HG02981 (cell line): Measurements from ENCODE around the gene GSTK1.
A peak's percentile ranks its signal among the peaks of the same experiment; 100 is the strongest.
"Not testable (repeated sequence)": the region's sequence is repeated elsewhere in the genome, so short reads cannot be mapped to it uniquely, and the experiment has no call there.

ENCODE experiments used
- ATAC-seq: cut with Tn5 transposase; IDR thresholded peaks from one replicate; pipeline ENCODE4 v1.9.1; 2021; ENCODE audit warnings: mild to moderate bottlenecking, moderate library complexity; ENCODE audit not compliant: unreplicated experiment

GSTK1 gene

DNA sequence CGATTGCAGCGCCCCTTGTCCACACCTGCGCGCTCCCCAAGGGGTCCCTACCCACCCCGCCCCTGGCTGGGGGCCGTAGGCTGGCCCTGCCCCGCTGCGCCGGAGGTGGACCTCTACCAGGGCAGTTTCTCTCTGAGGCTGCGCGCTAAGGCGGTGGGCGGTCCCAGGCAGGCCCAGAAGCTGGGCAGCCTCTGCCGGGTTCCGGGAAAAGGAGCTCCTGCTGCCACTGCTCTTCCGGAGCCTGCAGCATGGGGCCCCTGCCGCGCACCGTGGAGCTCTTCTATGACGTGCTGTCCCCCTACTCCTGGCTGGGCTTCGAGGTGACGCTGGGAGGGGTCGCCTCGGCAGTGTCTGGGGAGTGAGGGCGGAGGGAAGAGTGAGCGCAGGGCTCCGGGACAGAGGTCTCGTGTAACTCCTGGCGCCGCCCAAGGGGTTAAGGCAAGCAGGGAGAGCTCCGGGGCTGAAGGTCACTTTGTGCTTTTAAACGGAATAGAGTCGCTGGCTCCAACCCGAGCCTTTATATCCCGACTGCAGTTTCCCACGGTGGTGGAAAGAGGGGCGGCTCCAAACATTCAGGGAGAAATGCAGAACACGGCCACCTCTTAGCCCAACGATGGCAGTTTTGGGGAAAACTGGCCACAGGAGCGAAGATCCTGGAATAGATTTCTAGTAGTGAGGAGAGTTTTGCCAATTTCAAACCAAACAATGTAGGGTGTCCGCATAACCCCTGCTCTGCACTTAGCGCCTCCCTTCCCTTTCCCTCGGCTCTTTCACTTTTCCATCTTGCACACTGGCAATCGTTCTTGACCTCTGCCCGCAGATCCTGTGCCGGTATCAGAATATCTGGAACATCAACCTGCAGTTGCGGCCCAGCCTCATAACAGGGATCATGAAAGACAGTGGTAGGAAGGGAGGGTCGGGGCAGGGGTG lies at the start of gene GSTK1:
Gene GSTK1, plus strand, starts transcription at position 176 of the 930 bp plus-strand sequence. Its CDS starts 73 bp downstream, at position 249.
- ATAC-seq = peak; percentile 91

- not testable (repeated sequence) for ATAC-seq
Observed at GRCh38 chr7:143213478-143213877, 49.8 kb upstream of the GSTK1 start.

DNA sequence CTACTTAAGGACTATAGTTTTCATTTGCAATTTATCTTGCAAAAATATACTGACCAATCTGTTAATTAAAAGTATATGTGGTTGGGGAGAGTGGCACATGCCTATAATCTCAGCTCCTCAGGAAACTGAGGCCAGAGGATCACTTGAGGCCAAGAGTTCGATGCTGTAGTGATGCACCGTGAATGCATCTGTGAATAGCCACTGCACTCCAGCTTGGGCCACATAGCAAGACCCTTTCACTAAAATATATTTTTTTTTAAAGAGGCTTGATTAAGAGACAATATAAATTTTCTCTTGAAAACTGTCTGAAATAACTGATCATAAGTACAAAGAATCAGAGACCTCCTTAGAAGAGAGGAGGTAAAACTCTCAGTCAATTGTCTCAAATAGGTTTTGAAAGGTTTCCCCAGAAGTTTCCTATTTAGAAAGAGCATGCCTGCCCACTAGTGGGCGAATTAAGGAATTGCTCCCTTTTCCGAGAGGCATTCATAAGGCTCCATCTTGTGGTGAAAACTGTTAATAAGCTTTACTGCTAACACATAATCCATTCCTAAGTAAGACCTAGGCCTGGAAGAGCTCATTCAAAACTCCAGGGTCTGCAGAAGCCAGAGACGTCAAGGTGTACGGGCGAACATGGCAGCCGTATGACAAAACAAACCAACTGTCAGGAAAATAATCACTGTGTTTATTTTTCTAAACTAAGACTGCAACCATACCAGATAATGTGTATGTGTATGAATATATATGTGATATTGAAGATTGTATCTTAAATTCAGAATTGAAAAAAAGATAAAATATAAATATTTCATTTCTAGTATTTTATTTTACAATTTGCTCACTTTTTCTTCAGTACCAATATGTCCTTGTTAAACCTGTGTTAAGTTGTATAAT lies 48.2 kb upstream of the GSTK1 start:
- ATAC-seq = peak; percentile 91

- no peak for ATAC-seq
Observed at GRCh38 chr7:143216151-143216550, 47.1 kb upstream of the GSTK1 start.

DNA sequence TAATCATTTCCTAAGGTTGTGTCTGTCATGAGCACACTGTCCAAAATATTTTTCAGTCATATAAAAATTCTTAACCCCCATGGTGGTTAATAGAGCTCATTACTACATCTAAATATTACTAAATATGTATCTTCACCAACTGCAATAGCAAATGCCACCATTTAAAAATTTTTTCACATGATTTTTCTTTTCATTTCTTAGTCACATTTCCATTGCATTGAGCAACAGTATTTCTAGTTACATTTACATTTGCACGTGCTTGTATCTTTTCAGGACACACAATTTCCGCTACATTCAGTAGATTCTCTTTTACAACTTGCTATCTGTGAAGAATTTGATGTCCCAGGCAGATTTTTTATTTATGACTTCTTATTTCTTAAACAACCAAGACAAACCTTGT lies 46.6 kb upstream of the GSTK1 start:
- ATAC-seq = no peak

DNA sequence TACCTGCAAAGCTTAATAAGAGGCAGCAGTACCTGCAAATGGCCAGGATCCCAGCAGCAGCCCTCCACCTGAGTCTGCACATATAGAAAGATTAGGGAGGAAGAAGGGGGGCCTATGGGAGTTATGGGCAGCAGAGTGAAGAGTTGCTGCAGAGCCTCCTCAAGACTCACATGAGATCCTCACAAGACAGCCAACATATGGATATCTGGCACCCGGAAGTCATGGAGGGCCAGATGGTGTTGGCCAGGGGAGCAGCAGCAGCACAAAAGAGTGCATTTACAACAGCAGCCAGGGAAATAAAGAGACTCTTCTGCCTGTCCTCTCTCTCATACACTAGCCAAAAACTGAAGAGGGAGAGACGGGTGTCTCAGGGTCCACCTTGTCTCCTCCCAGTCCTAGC lies 45.4 kb upstream of the GSTK1 start:
- ATAC-seq = no peak

GRCh38 chr7:143221286-143221685 lies 42.0 kb upstream of the GSTK1 start:
- ATAC-seq = no peak

GRCh38 chr7:143221737-143222136 lies 41.5 kb upstream of the GSTK1 start, which contains the start of gene TAS2R40:
TSS of gene TAS2R40 (plus strand) at chr7:143222037. CDS start at chr7:143222079, 42 bp downstream.
- no peak for ATAC-seq

DNA sequence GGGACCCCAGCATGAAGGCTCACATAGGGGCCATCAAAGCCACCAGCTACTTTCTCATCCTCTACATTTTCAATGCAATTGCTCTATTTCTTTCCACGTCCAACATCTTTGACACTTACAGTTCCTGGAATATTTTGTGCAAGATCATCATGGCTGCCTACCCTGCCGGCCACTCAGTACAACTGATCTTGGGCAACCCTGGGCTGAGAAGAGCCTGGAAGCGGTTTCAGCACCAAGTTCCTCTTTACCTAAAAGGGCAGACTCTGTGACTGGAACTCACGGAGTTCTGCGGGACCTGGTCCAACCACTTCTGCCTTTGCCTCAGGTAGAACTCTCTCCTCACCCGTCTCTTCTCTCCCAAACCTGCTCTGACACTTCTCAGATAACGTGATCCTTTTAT lies 40.5 kb upstream of the GSTK1 start:
- ATAC-seq = no peak

- ATAC-seq = no peak
Observed at GRCh38 chr7:143223784-143224183, 39.5 kb upstream of the GSTK1 start.

- ATAC-seq = no peak
Observed at GRCh38 chr7:143225047-143225446, 38.2 kb upstream of the GSTK1 start.

GRCh38 chr7:143227806-143228205 lies 35.4 kb upstream of the GSTK1 start:
- no peak for ATAC-seq

DNA sequence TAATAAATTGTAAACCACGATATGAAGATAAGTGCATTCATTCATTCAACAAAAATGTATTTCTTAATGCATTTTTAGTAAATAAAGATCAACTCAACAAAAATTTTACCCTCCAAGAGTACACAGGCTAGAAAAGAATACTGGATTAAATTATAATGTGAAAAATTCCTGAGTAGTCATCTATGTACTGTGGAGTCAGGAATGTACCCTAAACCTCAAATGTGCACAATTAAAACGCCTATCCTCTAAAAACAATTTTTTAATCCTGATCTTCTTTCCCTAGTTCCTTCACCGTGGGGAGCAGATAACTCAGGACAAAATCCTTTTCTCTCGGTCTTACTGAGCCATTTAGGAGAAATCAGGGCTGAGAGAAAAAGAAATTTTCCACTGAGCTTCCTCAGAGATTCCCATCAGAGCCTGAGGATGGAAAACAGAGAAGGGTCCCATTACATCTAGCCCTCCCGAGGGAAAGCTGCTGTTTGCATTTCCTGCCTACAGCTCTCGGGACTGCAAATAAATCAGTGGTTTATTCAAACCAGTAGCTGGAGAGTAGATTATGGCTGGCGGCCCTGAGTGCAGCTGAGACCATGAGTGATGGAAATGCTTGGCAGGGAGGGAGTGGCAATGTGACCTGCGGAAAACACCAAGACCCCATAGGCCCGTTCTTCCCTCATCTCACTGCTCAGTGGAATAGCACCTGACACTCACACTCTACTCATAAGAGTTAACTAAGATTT lies 34.0 kb upstream of the GSTK1 start:
- no peak for ATAC-seq

DNA sequence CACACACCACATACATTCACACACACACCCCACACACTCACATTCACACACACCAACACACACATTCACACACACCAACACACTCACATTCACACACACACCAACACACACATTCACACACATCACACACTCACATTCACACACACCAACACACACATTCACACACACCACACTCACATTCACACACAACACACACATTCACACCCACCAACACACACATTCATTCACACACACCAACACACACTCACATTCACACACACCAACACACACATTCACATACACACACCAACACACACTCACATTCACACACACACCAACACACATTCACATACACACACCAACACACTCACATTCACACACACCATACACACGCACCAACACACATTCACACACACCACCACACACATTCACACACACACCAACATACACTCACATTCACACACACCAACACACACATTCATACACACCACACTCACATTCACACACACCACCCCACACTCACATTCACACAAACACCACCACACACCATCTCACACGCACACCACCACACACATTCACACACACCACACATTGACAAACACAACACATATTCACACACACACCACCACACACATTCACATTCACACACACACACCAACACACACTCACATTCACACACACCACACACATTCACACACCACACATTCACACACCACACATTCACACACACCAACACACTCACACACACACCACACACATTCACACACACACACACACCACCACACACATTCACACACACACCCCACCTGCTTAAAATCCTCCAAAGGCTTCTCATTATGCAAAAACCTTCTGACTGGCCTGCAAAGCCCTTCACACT lies 32.4 kb upstream of the GSTK1 start:
- no peak for ATAC-seq

- ATAC-seq = no peak
Observed at GRCh38 chr7:143233816-143234532, 29.3 kb upstream of the GSTK1 start.

DNA sequence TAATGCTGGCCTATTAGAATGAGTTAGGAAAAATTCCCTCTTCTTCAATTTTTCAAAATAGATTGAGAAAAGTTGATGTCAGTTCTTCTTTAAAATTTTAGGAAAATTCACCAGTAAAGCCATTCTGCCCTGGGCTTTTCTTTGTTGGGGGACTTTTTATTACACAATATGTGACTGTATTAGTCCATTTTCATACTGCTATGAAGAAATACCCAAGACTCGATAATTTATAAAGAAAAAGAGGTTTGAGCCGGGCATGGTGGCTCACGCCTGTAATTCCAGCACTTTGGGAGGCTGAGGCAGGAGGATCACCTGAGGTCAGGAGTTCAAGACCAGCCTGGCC lies 28.7 kb upstream of the GSTK1 start:
- no peak for ATAC-seq

DNA sequence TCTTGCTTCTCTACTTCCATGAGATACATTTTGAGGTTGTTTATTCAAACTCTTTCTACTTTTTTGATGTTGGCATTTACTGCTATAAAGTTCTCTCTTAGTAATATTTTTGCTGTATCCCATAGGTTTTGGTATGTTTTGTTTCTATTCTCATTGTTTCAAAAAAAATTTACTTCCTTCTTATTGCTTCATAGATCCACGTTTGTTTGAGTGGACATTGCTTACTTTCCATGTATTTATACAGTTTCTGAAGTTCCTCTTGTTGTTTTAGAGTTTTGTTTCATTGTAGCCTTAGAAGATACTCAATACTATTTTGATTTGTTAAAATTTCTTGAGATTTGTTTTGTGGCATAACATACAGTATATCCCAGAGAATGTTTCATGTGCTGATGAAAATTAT lies 27.7 kb upstream of the GSTK1 start:
- no peak for ATAC-seq

DNA sequence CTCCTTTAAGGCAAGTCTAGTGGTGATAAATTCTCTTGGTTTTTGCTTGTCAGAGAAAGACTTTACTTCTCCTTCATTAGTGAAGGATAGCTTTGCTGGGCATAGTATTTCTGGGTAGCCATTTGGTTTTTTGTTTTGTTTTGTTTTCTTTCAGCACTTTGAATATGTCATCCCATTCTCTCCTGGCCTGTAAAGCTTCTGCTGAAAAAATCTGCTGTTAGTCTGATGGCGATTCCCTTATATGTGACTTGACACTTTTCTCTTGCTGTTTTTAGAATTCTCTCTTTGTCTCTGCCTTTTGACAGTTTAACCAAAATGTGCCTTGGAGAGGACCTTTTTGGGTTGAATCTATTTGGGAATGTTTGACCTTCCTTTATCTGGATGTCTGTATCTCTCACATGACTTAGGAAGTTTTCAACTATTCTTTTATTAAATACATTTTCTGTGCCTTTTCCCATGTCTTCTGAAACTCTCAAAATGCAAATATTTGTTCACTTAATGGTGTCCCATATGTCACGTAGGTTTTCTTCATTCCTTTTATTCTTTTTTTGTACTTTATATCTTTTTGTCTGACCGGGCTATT lies 26.7 kb upstream of the GSTK1 start:
- ATAC-seq = no peak

- no peak for ATAC-seq
Observed at GRCh38 chr7:143237366-143237765, 25.9 kb upstream of the GSTK1 start.
